K562 (cell line): ENCODE data around the gene MYADM. TPM values are rescaled to one million over a fixed set of nuclear protein-coding genes. Genes with fewer than 3 reads are reported as not detected.
A peak's percentile ranks its signal among the peaks of the same experiment; 100 is the strongest.

Experiments used
- ARHGAP35 ChIP-seq: fragments of 450-650 bp; IDR thresholded peaks from 2 replicates; pipeline ENCODE4 v1.6.1; 2018; ENCODE audit not compliant: partially characterized antibody
- ATF6 ChIP-seq: sonication (generic); formaldehyde crosslinking; IDR thresholded peaks from 2 replicates; pipeline ENCODE4 v1.4.0; 2020; ENCODE audit warnings: mild to moderate bottlenecking, missing genetic modification reagents
- DPF2 ChIP-seq: fragments of 450-650 bp; IDR thresholded peaks from 2 replicates; pipeline ENCODE4 v1.6.1; 2016
- FOXA3 ChIP-seq, 2 experiments: fragments of 450-650 bp in 1 of 2; sonication (generic) in 1 of 2; formaldehyde crosslinking; IDR thresholded peaks in 1 of 2; conservative IDR thresholded peaks in 1 of 2; 2 replicates each; pipeline versions ENCODE4 v1.4.0 to v1.8.0; 2020 to 2022; ENCODE audit warnings: mild to moderate bottlenecking in 2 of 2, missing genetic modification reagents in 1 of 2
- FOXP1 ChIP-seq: sonication (generic); formaldehyde crosslinking; IDR thresholded peaks from 2 replicates; pipeline ENCODE4 v1.8.0; 2022; ENCODE audit warnings: mild to moderate bottlenecking, missing genetic modification reagents
- GATAD2A ChIP-seq: fragments of 450-650 bp; IDR thresholded peaks from 2 replicates; pipeline ENCODE4 v1.6.1; 2017
- HNRNPUL1 ChIP-seq: fragments of 200-400 bp; formaldehyde crosslinking; IDR thresholded peaks from 2 replicates; pipeline ENCODE4 v1.6.1; 2017; ENCODE audit warnings: low read length
- KHSRP ChIP-seq: fragments of 450-650 bp; IDR thresholded peaks from 2 replicates; pipeline ENCODE4 v1.6.1; 2017
- KLF6 ChIP-seq: fragments of 250-450 bp; sonication (Bioruptor Pico); IDR thresholded peaks from 2 replicates; pipeline ENCODE4 v1.4.0; 2020; ENCODE audit warnings: mild to moderate bottlenecking, moderate library complexity, borderline replicate concordance
- NR2F6 ChIP-seq: fragments of 450-650 bp; formaldehyde crosslinking; IDR thresholded peaks from 2 replicates; pipeline ENCODE4 v1.4.0; 2020; ENCODE audit warnings: mild to moderate bottlenecking
- POLR2AphosphoS5 ChIP-seq: IDR thresholded peaks from 2 replicates; pipeline ENCODE4 v1.6.1; 2011; ENCODE audit warnings: mild to moderate bottlenecking, low read depth, low read length, moderate library complexity; ENCODE audit not compliant: control insufficient read depth, insufficient read depth
- THAP7 ChIP-seq: fragments of 250-450 bp; sonication (Bioruptor Pico); IDR thresholded peaks from 2 replicates; pipeline ENCODE4 v1.5.0; 2021
- ZFP36 ChIP-seq: fragments of 150-350 bp; IDR thresholded peaks from 2 replicates; pipeline ENCODE4 v1.6.1; 2018; ENCODE audit warnings: low read length, low read depth; ENCODE audit not compliant: partially characterized antibody
- polyA plus RNA-seq, 8 experiments: library from polyadenylated mRNA; depleted of rRNA in 4 of 8; stranded (reverse) in 5 of 8; unstranded in 3 of 8; fragments of >200 nt; fragmentation: Nextera tagmentation in 2 of 8; fragmentation: Illumina TruSeq in 1 of 8; extraction: Ambion mirVana in 2 of 8; extraction: Trizol in 1 of 8; gene quantifications; 2 replicates each; pipeline versions ENCODE4 v1.2.1 to v1.2.3, GENCODE V29; 2011 to 2014; ENCODE audit warnings: inconsistent platforms in 1 of 8, missing spikeins in 1 of 8
- total RNA-seq, 7 experiments: library from RNA; depleted of rRNA in 6 of 7; stranded (reverse); fragments of >200 nt in 6 of 7; fragmentation: Illumina TruSeq in 2 of 7; extraction: Trizol in 2 of 7; gene quantifications; 2 replicates each; pipeline versions ENCODE4 v1.2.1 to v1.2.3, GENCODE V29; 2011 to 2021; ENCODE audit warnings: low replicate concordance in 1 of 7
- TF ChIP-seq, protein P1 (sequence below): sonication (generic); formaldehyde crosslinking; IDR thresholded peaks from 2 replicates; pipeline ENCODE4 v1.9.0; 2022; ENCODE audit warnings: mild to moderate bottlenecking, missing genetic modification reagents
- TF ChIP-seq, protein P2 (sequence below): fragments of 450-650 bp; IDR thresholded peaks from 2 replicates; pipeline ENCODE4 v1.7.1; 2018; ENCODE audit warnings: mild to moderate bottlenecking, low read depth; ENCODE audit not compliant: partially characterized antibody

MYADM gene
- total and polyA plus RNA-seq, 9 of the 15 experiments (the other 6 are each of a cell fraction or from before 2014, with no cell fraction given), result 4.5 to 70.3 (median 14.4) TPM

DNA sequence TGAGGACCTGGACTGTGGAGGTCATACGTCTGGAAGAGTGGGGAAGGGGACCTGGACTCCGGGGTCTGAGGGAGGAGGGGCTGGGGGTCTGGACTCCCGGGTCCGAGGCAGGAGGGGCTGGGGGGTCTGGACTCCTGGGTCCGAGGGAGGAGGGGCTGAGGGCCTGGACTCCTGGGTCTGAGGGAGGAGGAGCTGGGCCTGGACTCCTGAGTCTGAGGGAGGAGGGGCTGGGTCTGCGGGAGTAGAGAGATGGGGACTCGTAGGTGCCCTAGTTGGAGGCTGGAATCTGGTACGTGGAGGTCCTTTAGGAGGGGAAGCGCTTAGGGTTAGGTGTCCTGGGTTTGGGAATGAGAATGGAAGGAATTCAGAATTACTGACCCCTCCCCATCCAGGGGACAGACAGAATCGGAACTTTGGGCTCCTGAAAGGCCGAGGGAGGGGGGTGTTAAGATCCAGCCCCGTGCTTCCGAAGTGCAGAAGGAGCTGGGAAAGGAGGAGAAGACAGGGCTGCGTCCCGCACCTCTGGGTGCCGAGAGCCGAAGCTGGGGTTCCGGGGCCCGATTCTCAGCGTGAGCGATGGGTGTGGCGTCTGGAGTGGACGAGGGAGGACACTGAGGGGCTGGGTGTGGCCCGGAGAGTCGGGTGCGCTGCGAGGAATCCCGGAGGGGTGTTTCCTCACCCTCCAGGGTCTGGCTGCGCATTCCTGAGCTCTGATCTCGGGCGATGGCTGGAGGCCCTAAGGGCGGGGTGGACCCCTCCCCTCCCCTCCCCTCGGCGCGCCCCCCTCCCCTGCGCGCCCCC, 608 bp downstream of the MYADM start (continued):
- TF ChIP-seq ATF6 (CRISPR knock-in tag) (no peak), NR2F6 (CRISPR knock-in tag) (0 out of 2 replicates have a peak, but pooled peaks have one; percentile 40), FOXA3 (CRISPR knock-in tag; conservative IDR thresholded peaks at IDR 0.05 in 1 of 2, IDR thresholded peaks at IDR 0.05 in 1 of 2) (no peak), FOXP1 (no peak), KHSRP (no peak), THAP7 (CRISPR knock-in tag) (no peak), KLF6 (CRISPR knock-in tag) (0 out of 2 replicates have a peak, but pooled peaks have one; percentile 21), POLR2AphosphoS5 (0 out of 2 replicates have a peak, but pooled peaks have one; percentile 9), HNRNPUL1 (no peak), ZFP36 (peak; percentile 37), ARHGAP35 (no peak), DPF2 (0 out of 2 replicates have a peak, but pooled peaks have one; percentile 11), GATAD2A (no peak)
- TF ChIP-seq, protein P1, sequence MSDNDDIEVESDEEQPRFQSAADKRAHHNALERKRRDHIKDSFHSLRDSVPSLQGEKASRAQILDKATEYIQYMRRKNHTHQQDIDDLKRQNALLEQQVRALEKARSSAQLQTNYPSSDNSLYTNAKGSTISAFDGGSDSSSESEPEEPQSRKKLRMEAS, result 0 out of 2 replicates have a peak, but pooled peaks have one; percentile 21
- TF ChIP-seq, protein P2, sequence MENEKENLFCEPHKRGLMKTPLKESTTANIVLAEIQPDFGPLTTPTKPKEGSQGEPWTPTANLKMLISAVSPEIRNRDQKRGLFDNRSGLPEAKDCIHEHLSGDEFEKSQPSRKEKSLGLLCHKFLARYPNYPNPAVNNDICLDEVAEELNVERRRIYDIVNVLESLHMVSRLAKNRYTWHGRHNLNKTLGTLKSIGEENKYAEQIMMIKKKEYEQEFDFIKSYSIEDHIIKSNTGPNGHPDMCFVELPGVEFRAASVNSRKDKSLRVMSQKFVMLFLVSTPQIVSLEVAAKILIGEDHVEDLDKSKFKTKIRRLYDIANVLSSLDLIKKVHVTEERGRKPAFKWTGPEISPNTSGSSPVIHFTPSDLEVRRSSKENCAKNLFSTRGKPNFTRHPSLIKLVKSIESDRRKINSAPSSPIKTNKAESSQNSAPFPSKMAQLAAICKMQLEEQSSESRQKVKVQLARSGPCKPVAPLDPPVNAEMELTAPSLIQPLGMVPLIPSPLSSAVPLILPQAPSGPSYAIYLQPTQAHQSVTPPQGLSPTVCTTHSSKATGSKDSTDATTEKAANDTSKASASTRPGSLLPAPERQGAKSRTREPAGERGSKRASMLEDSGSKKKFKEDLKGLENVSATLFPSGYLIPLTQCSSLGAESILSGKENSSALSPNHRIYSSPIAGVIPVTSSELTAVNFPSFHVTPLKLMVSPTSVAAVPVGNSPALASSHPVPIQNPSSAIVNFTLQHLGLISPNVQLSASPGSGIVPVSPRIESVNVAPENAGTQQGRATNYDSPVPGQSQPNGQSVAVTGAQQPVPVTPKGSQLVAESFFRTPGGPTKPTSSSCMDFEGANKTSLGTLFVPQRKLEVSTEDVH, result no peak
